GM19372 (cell line): ENCODE data around the gene DCLRE1A.
A peak's percentile ranks its signal among the peaks of the same experiment; 100 is the strongest.

Source experiments
- ATAC-seq: cut with Tn5 transposase; IDR thresholded peaks from one replicate; pipeline ENCODE4 v1.9.1; 2021; ENCODE audit warnings: mild to moderate bottlenecking, low read depth, moderate library complexity; ENCODE audit not compliant: unreplicated experiment

Gene DCLRE1A

GRCh38 chr10:113854013-113854760 lies at the start of gene DCLRE1A, which contains the start of gene NHLRC2:
Gene DCLRE1A (minus strand): TSS chr10:113854082. CDS start chr10:113853182, 900 bp downstream.
Gene NHLRC2 (plus strand): TSS chr10:113854661. CDS start chr10:113854873, 212 bp downstream.
- ATAC-seq = peak; percentile 43

- ATAC-seq = no peak
These were observed 46.2 kb upstream of the DCLRE1A start for GRCh38 chr10:113899952-113900598.

DNA sequence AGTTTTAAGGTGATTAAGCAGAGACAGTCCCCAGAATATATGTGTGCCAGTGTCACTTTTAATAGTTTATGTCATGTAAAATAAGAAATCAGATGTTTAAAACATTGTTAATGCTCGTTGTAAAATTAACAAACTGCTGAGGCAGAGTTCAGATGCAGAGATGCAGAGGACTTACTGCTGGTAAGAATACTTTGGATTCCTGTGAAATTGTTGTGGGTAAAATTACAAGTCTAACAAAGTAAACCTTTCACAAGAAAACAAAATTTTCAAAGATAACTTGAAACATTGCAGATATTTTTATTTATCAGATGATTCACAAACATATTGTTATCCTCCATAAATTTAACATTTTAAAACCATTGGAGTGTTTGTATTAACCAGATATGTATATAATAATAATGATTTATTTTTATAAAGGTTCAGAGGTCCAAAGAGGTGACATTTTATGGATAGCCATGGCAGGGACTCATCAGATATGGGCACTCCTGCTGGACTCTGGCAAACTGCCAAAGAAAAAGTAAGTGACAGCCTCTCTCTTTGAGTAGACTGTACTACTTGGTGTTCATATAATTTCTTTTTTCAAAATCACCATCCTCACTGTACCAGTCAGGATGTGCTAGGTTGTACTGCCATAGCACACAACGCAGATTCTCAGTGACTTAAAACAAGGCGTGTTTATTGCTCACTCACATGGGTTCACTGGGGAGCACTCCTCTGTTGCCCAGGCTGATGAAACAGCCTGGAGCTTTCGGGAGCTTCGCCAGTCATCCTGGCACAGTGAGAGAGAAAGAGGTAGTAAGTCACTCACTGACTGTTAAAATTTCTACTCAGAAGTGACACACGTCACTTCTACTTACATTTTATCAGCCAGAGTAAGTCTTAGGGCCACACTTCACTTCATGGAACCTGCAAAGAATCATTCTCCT lies 44.1 kb upstream of the DCLRE1A start:
- ATAC-seq = no peak

GRCh38 chr10:113895018-113895417 lies 41.1 kb upstream of the DCLRE1A start:
- ATAC-seq = no peak

DNA sequence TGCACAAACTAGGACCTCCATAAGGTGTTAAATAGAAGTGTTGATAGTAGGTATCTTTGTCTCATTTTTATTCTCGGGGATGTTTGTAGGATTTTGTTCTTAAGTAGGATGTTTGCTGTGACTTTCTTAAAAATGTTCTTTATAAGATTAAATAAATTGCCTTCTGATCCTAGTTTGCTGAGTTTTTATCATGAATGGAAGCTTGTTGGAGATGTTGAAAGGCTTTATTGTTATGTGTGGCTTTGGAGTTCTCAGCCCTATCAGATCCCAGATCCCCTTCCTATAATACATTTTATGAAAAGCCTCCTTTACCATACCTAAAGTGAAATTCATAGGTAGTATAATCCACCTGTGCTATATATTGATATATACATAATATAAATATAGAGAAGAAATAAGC lies 40.7 kb upstream of the DCLRE1A start:
- no peak for ATAC-seq

DNA sequence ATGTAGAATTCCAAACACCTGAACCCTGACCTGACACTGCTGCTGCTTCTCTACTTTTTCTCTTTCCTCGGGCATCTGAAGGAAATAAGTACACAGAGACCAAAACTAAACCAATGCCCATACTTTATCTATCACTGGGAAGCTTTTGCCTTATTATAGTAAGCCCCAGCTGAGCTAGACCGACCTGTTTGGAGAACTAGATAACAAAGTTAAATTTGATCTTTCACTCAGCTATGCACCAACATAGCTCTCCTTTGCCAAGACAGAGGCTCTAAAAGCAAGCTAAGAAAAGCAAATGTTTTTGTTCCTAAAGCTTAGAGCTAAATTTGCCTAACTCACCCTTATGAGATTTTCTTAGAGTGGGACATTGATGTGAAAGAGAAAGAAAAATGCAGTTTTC lies 39.7 kb upstream of the DCLRE1A start:
- ATAC-seq = no peak

- no peak for ATAC-seq
These were observed 37.6 kb upstream of the DCLRE1A start for GRCh38 chr10:113891476-113891875.

DNA sequence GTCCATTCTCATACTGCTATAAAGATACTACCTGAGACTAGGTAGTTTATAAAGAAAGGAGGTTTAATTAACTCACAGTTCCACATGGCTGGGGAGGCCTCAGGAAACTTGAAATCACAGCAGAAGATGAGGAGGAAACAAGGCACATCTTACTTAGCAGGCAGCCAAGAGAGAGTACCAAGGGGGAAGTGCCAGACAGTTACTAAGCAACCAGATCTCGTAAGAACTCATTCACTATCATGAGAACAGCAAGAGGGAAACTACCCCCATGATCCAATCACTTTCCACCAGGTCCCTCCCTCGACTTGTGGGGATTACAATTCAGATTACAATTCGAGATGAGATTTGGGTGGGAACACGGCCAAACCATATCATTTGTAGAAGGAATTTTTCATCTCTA lies 36.9 kb upstream of the DCLRE1A start:
- no peak for ATAC-seq

DNA sequence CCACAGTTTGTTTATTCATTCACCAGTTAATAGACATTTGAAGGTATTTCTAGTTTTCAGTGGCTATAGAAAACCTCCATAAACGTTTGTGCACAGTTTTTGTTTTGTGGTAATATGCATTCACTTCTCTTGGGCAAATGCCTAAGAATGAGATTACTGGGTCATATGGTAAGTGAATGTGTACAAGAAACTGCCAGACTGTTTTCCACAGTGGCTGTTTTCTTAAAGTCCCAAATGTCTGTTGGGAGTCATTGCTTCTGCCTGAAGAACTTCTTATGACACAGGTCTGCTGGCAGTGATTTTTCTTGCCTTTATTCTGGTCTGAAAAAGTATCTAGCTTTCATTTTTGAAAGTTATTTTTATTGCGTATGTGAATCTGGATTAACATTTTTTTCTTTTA lies 36.0 kb upstream of the DCLRE1A start:
- no peak for ATAC-seq

DNA sequence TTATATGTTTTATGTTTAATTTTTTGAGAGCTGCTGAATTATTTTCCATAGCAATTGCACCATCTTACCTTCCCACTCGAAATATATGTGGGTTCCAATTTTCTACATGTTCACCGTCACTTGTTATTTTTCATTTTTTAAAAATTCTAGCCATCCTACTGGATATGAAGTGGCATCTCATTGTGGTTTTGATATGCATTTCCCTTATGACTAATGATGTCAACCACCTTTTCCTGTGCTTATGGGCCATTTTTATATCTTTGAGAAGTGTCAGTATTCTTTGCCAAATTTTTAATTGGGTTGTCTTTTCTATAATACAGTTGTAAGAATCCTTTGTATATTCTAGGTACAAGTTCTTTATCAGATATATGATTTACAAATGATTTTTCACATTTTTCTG lies 28.4 kb upstream of the DCLRE1A start:
- ATAC-seq = no peak

- ATAC-seq = no peak
These were observed 26.4 kb upstream of the DCLRE1A start for GRCh38 chr10:113880236-113880635.

GRCh38 chr10:113879691-113880090 lies 25.8 kb upstream of the DCLRE1A start:
- peak; percentile 80 for ATAC-seq

DNA sequence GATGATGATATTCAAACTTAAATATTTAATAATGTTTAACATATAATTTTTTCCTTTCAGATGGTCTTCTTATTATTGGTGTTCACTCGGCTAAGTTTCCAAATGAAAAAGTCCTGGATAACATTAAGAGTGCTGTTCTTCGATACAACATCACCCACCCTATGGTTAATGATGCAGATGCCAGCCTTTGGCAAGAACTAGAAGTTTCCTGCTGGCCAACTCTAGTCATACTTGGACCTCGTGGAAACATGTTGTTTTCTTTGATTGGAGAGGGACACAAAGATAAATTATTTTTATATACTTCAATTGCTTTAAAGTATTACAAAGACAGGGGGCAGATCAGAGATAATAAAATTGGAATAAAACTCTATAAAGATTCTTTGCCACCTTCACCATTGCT lies 22.6 kb upstream of the DCLRE1A start:
- ATAC-seq = no peak

DNA sequence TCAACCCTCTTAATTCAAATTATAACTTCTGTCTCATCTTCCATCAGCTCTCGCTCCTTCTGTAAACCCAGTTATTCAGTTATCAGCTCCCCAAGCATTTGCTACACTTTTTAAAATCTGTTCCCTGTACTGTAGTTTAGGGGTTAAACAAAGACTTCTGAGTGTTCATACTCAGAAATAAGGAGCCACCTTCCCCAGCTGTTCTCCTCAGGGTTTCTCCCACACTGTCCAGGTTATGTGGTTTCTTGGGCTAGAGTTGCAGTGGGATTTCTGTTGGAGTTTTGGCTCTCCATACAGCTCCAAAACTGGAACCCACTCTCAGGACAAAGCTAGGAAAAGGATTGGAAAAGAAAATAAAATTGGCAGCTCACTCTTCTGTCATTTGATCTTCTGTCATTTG lies 21.3 kb upstream of the DCLRE1A start:
- no peak for ATAC-seq

DNA sequence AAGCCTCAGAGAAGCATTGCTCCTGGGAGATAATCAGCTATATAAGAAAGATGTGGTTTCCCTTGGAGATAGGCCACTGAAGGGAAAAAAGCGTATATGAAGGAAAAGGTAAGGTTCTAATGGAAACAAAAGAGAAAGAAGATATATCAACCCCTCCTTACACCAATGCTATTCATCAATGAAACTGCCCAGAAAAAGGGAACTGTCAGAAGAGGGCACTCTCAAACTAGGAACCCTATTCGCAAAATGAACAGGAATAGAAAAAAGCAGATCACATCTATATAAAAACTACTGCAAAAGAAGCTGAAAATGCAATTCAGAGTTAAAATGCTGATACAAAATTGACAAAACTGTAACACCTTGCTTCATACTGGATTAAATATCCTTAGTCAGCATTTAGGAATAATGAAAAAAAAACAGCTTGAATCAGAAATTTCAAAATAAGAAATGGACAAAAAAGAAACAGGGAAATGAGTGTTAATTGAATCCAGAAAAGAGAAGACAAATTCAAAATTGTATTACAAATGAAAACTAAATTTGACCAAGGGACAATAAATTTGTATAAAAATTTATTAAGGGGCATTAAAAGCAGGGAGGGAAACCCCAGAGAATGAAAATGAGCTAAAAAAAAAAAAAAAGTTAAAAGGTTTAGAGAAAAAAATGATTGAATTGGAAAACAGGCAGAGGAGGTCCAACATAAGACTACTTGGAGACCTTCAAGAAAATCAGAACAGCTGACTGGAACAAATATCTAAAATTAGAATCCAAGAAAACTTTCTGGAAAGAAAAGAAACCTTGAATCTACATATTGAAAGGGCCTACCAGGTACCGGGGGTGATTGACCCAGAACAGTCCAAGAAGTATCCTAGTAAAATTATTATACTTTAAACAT lies 18.5 kb upstream of the DCLRE1A start:
- ATAC-seq = no peak

DNA sequence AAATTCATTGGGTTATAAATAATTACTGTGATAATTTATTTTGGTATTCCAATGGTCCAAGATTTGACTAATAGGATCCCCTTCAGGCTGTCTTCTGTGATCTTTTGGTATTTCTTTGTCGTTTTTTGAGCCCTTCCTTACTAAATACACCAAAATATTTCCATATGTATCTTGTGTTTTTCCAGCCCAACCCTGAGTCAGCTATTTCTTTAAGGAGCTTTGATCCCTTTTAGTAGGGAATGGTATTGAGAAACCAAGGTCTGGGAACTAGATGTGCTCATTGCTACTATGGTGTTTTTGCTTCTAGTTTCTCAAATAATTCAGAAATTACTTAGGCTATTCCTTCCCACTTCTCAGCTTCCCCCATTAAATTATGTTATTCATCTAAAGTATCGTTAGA lies 15.9 kb upstream of the DCLRE1A start:
- ATAC-seq = no peak

- no peak for ATAC-seq
These were observed 14.0 kb upstream of the DCLRE1A start for GRCh38 chr10:113867904-113868303.

DNA sequence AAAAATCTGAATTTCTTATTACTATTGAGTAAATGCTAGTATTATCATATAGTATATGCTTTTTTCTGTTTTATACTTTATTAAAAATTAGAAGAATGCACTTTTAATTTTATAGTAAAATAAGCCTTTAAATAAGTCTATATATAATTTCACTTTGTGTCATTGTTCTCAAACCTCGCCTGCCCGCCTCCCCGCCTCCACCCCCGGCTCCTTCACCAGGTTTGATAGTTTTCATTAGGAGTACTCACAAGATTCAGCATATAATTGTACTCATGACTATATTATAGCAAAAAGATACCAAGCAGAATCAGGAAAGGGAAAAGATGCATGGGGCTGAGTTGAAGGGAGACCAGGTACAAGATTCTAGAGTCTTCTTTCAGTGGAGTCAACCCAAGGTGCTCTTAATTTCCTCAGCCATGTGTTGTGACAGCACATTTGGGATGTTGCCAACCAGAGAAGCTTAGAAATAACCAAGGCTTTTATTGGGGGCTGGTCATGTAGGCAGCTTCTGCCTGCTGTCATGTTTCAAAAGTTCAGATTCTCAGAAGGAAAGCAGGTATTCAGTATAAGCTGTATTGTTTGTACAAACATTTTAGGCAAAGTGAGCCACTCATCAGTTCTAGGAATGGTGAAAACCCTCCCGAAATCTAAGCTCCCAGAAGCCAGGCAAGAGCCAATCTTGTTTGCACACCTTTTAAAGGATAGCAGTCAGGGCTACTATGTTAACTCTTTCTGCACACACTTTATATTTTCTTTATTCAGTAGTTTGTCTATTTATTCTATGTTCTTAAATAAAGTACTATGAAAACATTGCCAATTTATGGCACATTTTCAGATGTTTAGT lies 12.9 kb upstream of the DCLRE1A start:
- ATAC-seq = no peak

DNA sequence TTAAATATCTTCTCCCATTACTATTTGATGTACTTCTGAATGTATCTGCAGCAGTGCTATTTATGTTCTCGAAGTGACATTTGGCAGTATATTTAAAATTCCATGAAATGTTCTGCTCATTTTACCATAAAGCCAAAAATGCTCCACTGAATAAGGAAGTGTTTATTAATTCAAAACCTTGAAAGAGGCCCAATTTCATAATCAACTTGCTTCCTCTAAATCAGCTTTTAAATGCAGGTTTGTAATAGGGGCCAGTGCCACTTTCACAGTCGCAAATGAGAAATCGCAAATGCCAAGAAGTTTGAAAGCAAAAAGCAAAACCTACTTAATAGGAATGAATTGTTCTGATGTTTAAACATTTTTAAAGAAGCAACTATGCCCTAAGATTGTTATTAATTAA lies 12.0 kb upstream of the DCLRE1A start:
- no peak for ATAC-seq
